NCI-H146 (cell line): Measurements from ENCODE around the gene RFTN1.
"Not testable (repeated sequence)": the region's sequence is repeated elsewhere in the genome, so short reads cannot be mapped to it uniquely, and the experiment has no call there.

Experiments
- DNase-seq: peaks from one replicate; lab custom pipeline; 2025; lab: John Stamatoyannopoulos, UW

Gene RFTN1

GRCh38 chr3:16507578-16508242, 5.8 kb downstream of the RFTN1 start:
- no peak for DNase-seq

- DNase-seq, result no peak
Measured at GRCh38 chr3:16506884-16507577, 6.5 kb downstream of the RFTN1 start.

DNA sequence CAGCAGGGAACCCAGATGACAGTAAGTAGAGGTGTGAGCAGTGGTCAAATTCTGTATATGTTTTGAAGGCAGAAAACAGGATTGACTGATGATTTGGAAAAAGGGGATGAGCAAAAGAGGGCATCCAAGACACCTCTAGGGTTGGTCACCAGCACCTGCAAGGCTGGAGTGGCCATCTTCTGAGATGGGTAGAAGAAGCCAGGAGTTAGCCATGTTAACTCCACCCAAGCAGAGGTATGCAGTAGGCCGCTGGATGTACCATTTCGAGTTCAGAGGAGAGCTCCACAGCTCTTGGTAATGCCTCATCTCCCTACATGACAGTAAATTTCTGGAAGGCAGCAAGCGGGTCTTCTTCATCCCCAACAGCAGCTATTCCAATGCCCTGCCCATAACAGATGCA, 7.0 kb downstream of the RFTN1 start:
- no peak for DNase-seq

GRCh38 chr3:16504692-16505091, 8.8 kb downstream of the RFTN1 start:
- no peak for DNase-seq

DNA sequence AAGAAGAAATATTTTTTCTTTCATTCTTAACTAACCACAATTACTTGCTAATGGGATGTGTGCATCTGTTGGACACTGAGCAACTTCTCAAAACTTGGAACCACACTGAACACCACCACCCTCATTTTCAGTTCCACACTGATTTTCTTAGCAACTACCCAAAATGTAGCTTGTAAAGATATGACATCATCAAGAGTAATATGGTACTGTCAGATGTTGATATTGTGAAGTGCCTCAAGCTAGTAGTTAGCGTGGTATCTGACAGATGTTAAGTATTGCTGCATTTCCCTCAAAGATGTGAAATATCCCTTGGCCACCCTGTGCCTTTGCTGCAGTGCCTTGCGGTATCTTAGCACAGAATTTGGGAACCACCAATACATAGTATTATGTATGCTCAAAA, 9.3 kb downstream of the RFTN1 start:
- no peak for DNase-seq

DNA sequence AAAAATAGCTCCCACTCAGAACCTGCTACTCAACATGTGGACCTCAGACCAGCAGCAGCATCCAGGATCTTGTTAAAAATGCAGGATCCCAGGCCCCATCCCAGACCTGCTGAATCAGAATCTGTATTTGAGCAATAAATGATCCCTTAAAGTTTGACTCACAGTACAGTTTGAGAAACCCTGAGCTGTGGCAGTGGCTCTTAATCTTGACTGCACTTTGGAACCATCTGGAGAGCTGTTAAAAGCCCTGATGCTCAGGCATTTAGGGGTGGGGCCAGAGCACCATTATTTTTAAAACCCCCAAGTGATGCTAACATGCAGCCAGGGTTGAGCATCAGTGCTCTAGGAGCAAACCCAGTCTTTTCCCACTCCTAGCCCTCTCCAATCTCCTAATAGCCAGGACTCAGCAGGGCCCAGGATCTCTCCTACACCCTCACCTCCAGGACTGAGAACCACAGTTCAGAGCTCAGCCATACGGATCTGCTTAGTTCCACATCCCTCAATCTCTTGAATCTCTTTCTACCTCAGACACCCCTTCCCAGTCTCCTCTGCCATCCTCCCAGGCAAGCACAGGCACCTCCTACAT, 10.2 kb downstream of the RFTN1 start:
- no peak for DNase-seq

- DNase-seq, result no peak
Measured at GRCh38 chr3:16502347-16502908, 11.1 kb downstream of the RFTN1 start.

DNA sequence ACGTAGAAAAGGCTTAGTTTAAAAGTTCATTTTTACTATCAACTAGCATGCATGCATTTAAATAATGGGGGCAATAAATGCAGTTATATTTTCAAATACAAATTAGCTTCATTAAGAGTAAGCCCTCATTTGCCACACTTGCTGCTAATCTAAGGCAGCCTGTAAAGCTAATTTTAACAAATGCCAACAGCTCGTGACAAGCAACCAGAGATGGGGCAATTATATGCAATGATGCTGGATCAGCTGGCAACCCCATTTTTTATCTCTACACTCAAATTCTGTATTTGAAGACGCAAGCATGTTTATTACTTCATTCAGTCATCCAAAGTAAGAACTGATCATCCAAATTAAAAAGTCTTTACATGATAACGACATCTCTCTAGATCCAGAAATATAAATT, 12.1 kb downstream of the RFTN1 start:
- DNase-seq, result no peak

- no peak for DNase-seq
Measured at GRCh38 chr3:16500911-16501310, 12.6 kb downstream of the RFTN1 start.

GRCh38 chr3:16500093-16500492, 13.4 kb downstream of the RFTN1 start:
- no peak for DNase-seq

- DNase-seq, result no peak
Measured at GRCh38 chr3:16499351-16499750, 14.1 kb downstream of the RFTN1 start.

DNA sequence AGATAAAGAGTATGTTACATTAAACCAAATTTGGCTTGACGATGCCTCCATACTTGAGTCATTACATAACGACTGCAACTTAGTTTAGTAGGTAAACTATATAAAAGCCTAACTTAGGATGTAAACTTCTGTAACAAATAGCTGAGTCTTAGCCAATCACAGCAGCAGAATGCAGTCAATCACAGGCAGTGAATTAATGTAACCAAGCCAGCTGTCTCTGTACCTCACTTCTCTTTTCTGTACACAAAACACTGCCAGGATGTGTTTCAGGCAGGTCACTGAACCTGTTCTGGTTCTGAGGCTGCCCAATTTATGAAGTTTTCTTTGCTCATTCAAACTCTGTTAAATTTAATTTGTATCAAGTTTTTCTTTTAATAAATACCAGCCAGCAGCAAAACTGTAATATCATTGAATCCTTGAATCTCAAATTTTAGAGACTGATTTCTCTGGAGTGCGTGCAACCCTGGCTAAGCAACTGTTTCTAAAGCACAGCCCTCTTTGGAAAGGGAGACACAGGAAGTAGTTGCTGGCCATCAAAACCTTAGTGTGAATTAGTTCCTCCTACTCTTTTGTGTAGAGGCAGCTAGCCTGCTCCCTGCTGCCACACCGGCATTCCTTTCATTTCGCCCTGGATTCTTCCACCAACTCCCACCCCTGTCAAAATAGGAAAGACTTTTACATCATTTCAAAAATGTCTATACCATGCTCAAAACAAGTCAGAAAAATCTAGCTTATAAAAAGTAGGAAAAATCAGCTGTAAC, 15.2 kb downstream of the RFTN1 start:
- DNase-seq, result no peak

GRCh38 chr3:16496408-16497222, 16.9 kb downstream of the RFTN1 start:
- no peak for DNase-seq

- DNase-seq, result no peak
Measured at GRCh38 chr3:16496008-16496407, 17.5 kb downstream of the RFTN1 start.

DNA sequence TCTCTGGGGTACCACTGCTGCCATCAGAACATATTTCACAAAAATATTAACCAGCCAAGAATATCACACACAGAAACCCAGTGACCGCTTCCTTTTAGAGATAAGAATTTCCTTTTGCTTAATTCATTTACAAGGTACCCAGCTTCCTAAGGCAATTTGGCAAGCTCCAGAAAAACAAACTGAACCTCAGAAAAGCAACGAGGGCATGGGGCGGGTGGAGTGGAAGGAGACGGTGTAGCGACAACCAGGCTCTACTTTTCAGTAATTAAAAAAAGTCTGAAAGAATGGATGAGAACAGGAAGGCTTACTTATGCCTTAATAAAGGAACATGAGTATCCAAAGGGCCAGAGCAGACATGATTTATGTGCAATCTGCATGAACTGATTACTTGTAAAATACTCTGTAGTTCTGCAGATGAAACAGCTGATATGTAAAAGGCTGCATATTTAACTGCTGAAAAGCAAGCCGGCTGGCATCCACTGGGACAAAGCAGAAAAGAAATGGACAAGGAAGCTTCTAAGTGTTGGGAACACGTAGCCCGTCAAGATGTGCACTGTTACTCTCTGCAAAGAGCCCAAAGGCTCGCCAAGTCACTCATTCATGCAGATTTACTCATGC, 18.6 kb downstream of the RFTN1 start:
- DNase-seq, result no peak

DNA sequence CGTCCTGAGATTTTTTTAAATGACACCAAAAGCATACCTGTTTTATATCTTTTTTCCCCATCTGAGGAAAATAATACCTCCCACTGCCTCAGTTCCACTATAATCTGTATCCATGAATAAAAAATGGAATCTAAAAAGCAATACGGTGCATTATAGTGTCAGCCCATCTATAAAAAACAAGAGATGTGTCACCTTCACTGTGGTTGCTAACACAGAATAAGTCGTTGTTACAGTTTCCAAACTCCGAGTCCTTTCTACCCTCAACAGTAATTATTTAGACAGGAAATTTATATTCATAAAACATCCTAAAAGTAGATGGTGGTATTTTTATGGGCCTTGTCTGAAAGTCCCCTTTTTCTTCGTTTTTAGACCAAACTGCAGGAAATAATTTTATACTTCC, 19.4 kb downstream of the RFTN1 start:
- no peak for DNase-seq

GRCh38 chr3:16490062-16490619, 23.4 kb downstream of the RFTN1 start:
- peak; percentile 20 for DNase-seq

GRCh38 chr3:16489326-16490061, 24.0 kb downstream of the RFTN1 start:
- DNase-seq, result not testable (repeated sequence)

DNA sequence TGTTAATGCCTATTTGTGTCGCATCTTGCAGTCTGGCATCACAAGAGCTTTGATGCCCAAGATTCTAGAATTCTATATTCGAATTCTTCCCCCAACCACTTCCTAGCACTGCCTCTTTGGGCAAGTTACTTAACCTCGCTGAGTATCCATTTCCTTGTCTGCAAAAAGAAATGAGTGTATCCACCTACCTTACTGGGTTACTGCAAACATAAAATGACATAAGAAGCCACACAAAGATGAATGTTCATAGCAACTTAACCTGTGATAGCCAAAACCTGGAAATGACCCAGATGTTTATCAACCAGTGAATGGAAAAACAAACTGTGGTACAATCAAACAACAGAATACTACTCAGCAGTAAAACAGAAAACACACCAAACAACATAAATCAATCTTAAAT, 24.9 kb downstream of the RFTN1 start:
- DNase-seq, result no peak
